Stimulated activated CD8-positive, alpha-beta memory T cell treated with anti-CD3 and anti-CD28 coated beads, Interleukin-12 subunit alpha, Interleukin-12 subunit beta, amount 100 ng/mL, for 24 hours (primary cell): Measurements from ENCODE around the gene ADCY4.
"Not testable (repeated sequence)": the region's sequence is repeated elsewhere in the genome, so short reads cannot be mapped to it uniquely, and the experiment has no call there.

Experiments
- DNase-seq: peaks from one replicate; pipeline ENCODE4 v3.0.0-alpha.2; 2020; ENCODE audit errors: extremely low read depth

Gene ADCY4

GRCh38 chr14:24334431-24335291 is at the start of gene ADCY4:
Gene ADCY4, minus strand, starts transcription at chr14:24335071. Its CDS starts 419 bp downstream, at chr14:24334652.
- no peak for DNase-seq

GRCh38 chr14:24384169-24384568 is 49.3 kb upstream of the ADCY4 start:
- no peak for DNase-seq

GRCh38 chr14:24382064-24382371 is 47.1 kb upstream of the ADCY4 start:
- DNase-seq = no peak

GRCh38 chr14:24381363-24382063 is 46.6 kb upstream of the ADCY4 start:
- DNase-seq = no peak

- DNase-seq = no peak
Observed at GRCh38 chr14:24379907-24380730, 45.2 kb upstream of the ADCY4 start.

GRCh38 chr14:24378981-24379906 is 44.4 kb upstream of the ADCY4 start:
- DNase-seq = no peak

- no peak for DNase-seq
Observed at GRCh38 chr14:24378327-24378726, 43.5 kb upstream of the ADCY4 start.

GRCh38 chr14:24377657-24378056 is 42.8 kb upstream of the ADCY4 start:
- no peak for DNase-seq

GRCh38 chr14:24377126-24377525 is 42.3 kb upstream of the ADCY4 start:
- DNase-seq = no peak

GRCh38 chr14:24376448-24377070 is 41.7 kb upstream of the ADCY4 start:
- DNase-seq = no peak

GRCh38 chr14:24372701-24373416 is 38.0 kb upstream of the ADCY4 start:
- DNase-seq = no peak

- not testable (repeated sequence) for DNase-seq
Observed at GRCh38 chr14:24371605-24372004, 36.7 kb upstream of the ADCY4 start.

- DNase-seq = no peak
Observed at GRCh38 chr14:24370748-24371147, 35.9 kb upstream of the ADCY4 start.

- DNase-seq = no peak
Observed at GRCh38 chr14:24369907-24370687, 35.2 kb upstream of the ADCY4 start.

- no peak for DNase-seq
Observed at GRCh38 chr14:24369463-24369862, 34.6 kb upstream of the ADCY4 start.

GRCh38 chr14:24368562-24369252 is 33.8 kb upstream of the ADCY4 start:
- no peak for DNase-seq

- no peak for DNase-seq
Observed at GRCh38 chr14:24368212-24368561, 33.3 kb upstream of the ADCY4 start.

GRCh38 chr14:24367514-24368211 is 32.8 kb upstream of the ADCY4 start, which contains the start of gene NFATC4:
Gene NFATC4, plus strand, starts transcription at chr14:24368184. Its CDS starts 157 bp downstream, at chr14:24368341.
- no peak for DNase-seq
